HL-60 (cell line): Measurements from ENCODE around the gene CRYZ.

Source experiments
- DNase-seq, 2 experiments: peaks; one replicate each; pipeline ENCODE4 v3.0.0-alpha.2; 2010 to 2020; ENCODE audit warnings: low read depth in 1 of 2, low spot score in 1 of 2
- H3K27ac ChIP-seq: fragments of 250-450 bp; sonication (Bioruptor Pico); replicated peaks from 2 replicates; pipeline ENCODE4 v1.5.1; 2020; ENCODE audit warnings: mild to moderate bottlenecking, moderate library complexity
- H3K27me3 ChIP-seq: fragments of 250-450 bp; sonication (Bioruptor Pico); 2 replicates; pipeline ENCODE4 v1.5.1; 2021; ENCODE audit warnings: mild to moderate bottlenecking, moderate library complexity; ENCODE audit not compliant: insufficient read depth, poor library complexity, severe bottlenecking
- H3K4me3 ChIP-seq: replicated peaks from 2 replicates; pipeline ENCODE4 v1.5.1; 2011; ENCODE audit warnings: mild to moderate bottlenecking, control low read depth, low read length; ENCODE audit not compliant: insufficient read depth
- CTCF ChIP-seq: IDR thresholded peaks from one replicate; pipeline ENCODE4 v1.5.1; 2011; ENCODE audit warnings: low read length, control low read depth, inconsistent platforms; ENCODE audit not compliant: insufficient read depth
- GABPA ChIP-seq: IDR thresholded peaks from 2 replicates; pipeline ENCODE4 v1.6.1; 2012; ENCODE audit warnings: low read depth
- POLR2AphosphoS5 ChIP-seq: IDR thresholded peaks from 2 replicates; pipeline ENCODE4 v1.6.1; 2012; ENCODE audit warnings: low read depth
- SPI1 ChIP-seq: IDR thresholded peaks from 2 replicates; pipeline ENCODE4 v1.6.1; 2012; ENCODE audit warnings: low read depth, mild to moderate bottlenecking, borderline replicate concordance
- TF ChIP-seq, protein P1 (sequence below): IDR thresholded peaks from 2 replicates; pipeline ENCODE4 v1.6.1; 2012; ENCODE audit warnings: low read depth; ENCODE audit not compliant: insufficient replicate concordance

The CRYZ gene

DNA sequence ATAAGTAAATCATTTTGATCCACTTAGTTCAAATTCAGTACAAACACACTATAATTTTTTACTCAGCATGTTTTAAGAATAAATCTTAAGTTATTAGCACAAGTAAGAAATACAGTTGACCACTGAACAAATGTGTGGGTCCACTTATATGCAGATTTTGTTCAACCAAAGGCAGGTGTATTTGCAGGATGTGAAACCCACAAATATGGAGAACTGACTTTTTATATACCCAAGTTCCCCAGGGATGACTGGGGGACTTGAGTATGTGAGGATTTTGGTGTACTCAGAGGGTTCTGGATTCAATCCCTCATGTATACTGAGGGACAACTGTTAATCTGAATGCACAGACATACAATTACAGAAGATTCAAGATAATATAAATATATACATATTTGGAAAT is 33.5 kb downstream of the CRYZ start:
- no peak for TF ChIP-seq SPI1
- TF ChIP-seq POLR2AphosphoS5: no peak
- TF ChIP-seq, protein P1, sequence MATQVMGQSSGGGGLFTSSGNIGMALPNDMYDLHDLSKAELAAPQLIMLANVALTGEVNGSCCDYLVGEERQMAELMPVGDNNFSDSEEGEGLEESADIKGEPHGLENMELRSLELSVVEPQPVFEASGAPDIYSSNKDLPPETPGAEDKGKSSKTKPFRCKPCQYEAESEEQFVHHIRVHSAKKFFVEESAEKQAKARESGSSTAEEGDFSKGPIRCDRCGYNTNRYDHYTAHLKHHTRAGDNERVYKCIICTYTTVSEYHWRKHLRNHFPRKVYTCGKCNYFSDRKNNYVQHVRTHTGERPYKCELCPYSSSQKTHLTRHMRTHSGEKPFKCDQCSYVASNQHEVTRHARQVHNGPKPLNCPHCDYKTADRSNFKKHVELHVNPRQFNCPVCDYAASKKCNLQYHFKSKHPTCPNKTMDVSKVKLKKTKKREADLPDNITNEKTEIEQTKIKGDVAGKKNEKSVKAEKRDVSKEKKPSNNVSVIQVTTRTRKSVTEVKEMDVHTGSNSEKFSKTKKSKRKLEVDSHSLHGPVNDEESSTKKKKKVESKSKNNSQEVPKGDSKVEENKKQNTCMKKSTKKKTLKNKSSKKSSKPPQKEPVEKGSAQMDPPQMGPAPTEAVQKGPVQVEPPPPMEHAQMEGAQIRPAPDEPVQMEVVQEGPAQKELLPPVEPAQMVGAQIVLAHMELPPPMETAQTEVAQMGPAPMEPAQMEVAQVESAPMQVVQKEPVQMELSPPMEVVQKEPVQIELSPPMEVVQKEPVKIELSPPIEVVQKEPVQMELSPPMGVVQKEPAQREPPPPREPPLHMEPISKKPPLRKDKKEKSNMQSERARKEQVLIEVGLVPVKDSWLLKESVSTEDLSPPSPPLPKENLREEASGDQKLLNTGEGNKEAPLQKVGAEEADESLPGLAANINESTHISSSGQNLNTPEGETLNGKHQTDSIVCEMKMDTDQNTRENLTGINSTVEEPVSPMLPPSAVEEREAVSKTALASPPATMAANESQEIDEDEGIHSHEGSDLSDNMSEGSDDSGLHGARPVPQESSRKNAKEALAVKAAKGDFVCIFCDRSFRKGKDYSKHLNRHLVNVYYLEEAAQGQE: no peak
- no peak for TF ChIP-seq CTCF
- no peak for TF ChIP-seq GABPA
- DNase-seq: no peak
- no peak overlapping the region for H3K4me3 ChIP-seq
- H3K27me3 ChIP-seq: no peaks in the 10 kb centered on the region
- H3K27ac ChIP-seq: no peak overlapping the region

DNA sequence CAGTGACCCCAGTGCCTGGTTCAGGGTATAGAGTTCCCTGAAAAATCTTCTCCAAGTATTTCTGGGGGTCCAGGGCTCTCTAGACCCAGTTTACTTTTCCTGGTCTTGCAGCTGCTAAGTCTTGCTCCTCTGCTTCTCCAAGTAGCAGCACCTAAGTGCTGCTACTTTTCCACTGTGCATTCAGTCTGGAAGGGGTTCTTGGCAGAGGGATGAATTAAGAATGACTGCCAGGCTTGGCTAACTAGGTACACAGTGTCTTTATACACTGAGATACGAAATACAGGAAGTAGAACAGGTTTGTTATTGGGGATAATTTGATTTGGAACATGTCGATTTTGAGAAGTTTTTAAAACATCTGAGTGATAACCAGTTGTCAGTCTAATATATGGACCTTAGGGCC is 35.0 kb downstream of the CRYZ start:
- Histone ChIP-seq H3K27ac (no peak overlapping the region), H3K27me3 (no peaks in the 10 kb centered on the region), H3K4me3 (no peak overlapping the region)
- no peak for DNase-seq
- TF ChIP-seq, protein P1: no peak

GRCh38 chr1:74693473-74693872 is 39.4 kb downstream of the CRYZ start:
- DNase-seq: no peak
- Histone ChIP-seq H3K4me3 (no peak overlapping the region), H3K27ac (no peak overlapping the region), H3K27me3 (no peaks in the 10 kb centered on the region)
- TF ChIP-seq SPI1 (no peak), GABPA (no peak), CTCF (no peak), POLR2AphosphoS5 (no peak)
- TF ChIP-seq, protein P1: no peak

- TF ChIP-seq CTCF (no peak), SPI1 (no peak), GABPA (no peak), POLR2AphosphoS5 (no peak)
- TF ChIP-seq, protein P1: no peak
- DNase-seq: no peak
- no peak overlapping the region for H3K4me3 ChIP-seq
- no peaks in the 10 kb centered on the region for H3K27me3 ChIP-seq
- H3K27ac ChIP-seq: no peak overlapping the region
These were observed 41.9 kb downstream of the CRYZ start for GRCh38 chr1:74690909-74691308.
